Thoracic aorta (tissue), 2 donors: ENCODE data around the gene IBTK. TPM values are rescaled to one million over a fixed set of nuclear protein-coding genes. Genes with fewer than 3 reads are reported as not detected.

ENCODE experiments used
- ATAC-seq: fragments of 150-250 bp; one replicate; pipeline ENCODE4 v1.8.0; 2017; ENCODE audit warnings: low read depth; ENCODE audit not compliant: insufficient number of reproducible peaks, low FRiP score
- DNase-seq: peaks from one replicate; pipeline ENCODE4 v3.0.0-alpha.2; 2020; ENCODE audit warnings: low spot score
- H3K27ac ChIP-seq, 2 donors: fragments of 200-600 bp; sonication (generic); 1 replicate in 1 of 2; 2 replicates in 1 of 2; pipeline ENCODE4 v1.5.1; 2016; ENCODE audit warnings: mild to moderate bottlenecking in 2 of 2, moderate library complexity in 2 of 2
- H3K27me3 ChIP-seq: fragments of 200-600 bp; sonication (generic); replicated peaks from 2 replicates; pipeline ENCODE4 v1.6.0; 2016; ENCODE audit warnings: mild to moderate bottlenecking; ENCODE audit not compliant: insufficient read depth
- H3K36me3 ChIP-seq: fragments of 200-600 bp; sonication (generic); one replicate; pipeline ENCODE4 v1.5.1; 2016
- H3K4me1 ChIP-seq, 2 donors: fragments of 200-600 bp; sonication (generic); 1 replicate in 1 of 2; 2 replicates in 1 of 2; pipeline versions ENCODE4 v1.5.1 to v1.6.0; 2016; ENCODE audit warnings: low read depth in 2 of 2, mild to moderate bottlenecking in 1 of 2; ENCODE audit not compliant: control insufficient read depth in 1 of 2
- H3K4me3 ChIP-seq: fragments of 200-600 bp; sonication (generic); 2 replicates; pipeline ENCODE4 v1.5.1; 2016; ENCODE audit warnings: mild to moderate bottlenecking
- H3K9me3 ChIP-seq: fragments of 200-600 bp; sonication (generic); 2 replicates; pipeline ENCODE4 v1.5.1; 2016
- CTCF ChIP-seq: fragments of 200-600 bp; sonication (generic); IDR thresholded peaks from one replicate; pipeline ENCODE4 v1.5.1; 2019; ENCODE audit warnings: antibody characterized with exemption
- total RNA-seq, 2 donors: library from RNA; depleted of rRNA; stranded (reverse); fragments of >200 nt; gene quantifications; one replicate each; pipeline versions ENCODE4 v1.1.0 to v1.2.3, GENCODE V29; 2016

IBTK gene
- total RNA-seq, 2 donors from 2014 or later: 18.1 to 36.8 TPM

GRCh38 chr6:82245376-82245775 lies 2.2 kb downstream of the IBTK start:
- Histone ChIP-seq H3K4me3 (no peak overlapping the region), H3K9me3 (no peaks in the 10 kb centered on the region), H3K27ac (no peak overlapping the region), H3K27me3 (no peaks in the 10 kb centered on the region), H3K4me1 (peaks cover 33 to 36% of the 10 kb centered on the region in 2 donors), H3K36me3 (no peaks in the 10 kb centered on the region)
- no peak for ATAC-seq
- TF ChIP-seq CTCF: no peak
- no peak for DNase-seq

- no peak overlapping the region for H3K4me3 ChIP-seq
- H3K36me3 ChIP-seq: peaks cover 4% of the 10 kb centered on the region
- H3K27ac ChIP-seq: no peak overlapping the region
- H3K4me1 ChIP-seq: peaks cover 33 to 36% of the 10 kb centered on the region in 2 donors
- H3K27me3 ChIP-seq: no peaks in the 10 kb centered on the region
- DNase-seq: no peak
- TF ChIP-seq CTCF: no peak
- no peak for ATAC-seq
- no peaks in the 10 kb centered on the region for H3K9me3 ChIP-seq
Observed at GRCh38 chr6:82243884-82244283, 3.7 kb downstream of the IBTK start.

- no peak for TF ChIP-seq CTCF
- H3K9me3 ChIP-seq: no peaks in the 10 kb centered on the region
- no peaks in the 10 kb centered on the region for H3K27me3 ChIP-seq
- ATAC-seq (no peak), DNase-seq (no peak)
- H3K4me3 ChIP-seq: no peak overlapping the region
- no peak overlapping the region for H3K27ac ChIP-seq
- peaks cover 4% of the 10 kb centered on the region for H3K36me3 ChIP-seq
- peaks cover 12 to 19% of the 10 kb centered on the region in 2 donors for H3K4me1 ChIP-seq
Observed at GRCh38 chr6:82240186-82240585, 7.4 kb downstream of the IBTK start.

- ATAC-seq (no peak), DNase-seq (no peak)
- peaks cover 4% of the 10 kb centered on the region for H3K36me3 ChIP-seq
- no peak for TF ChIP-seq CTCF
- no peak overlapping the region for H3K4me3 ChIP-seq
- H3K4me1 ChIP-seq: peaks cover 6 to 13% of the 10 kb centered on the region in 2 donors
- H3K27ac ChIP-seq: no peak overlapping the region
- no peaks in the 10 kb centered on the region for H3K9me3 ChIP-seq
- no peaks in the 10 kb centered on the region for H3K27me3 ChIP-seq
Observed at GRCh38 chr6:82239597-82239996, 7.9 kb downstream of the IBTK start.

- H3K4me3 ChIP-seq: no peak overlapping the region
- ATAC-seq (no peak), DNase-seq (no peak)
- no peak overlapping the region for H3K27ac ChIP-seq
- H3K9me3 ChIP-seq: no peaks in the 10 kb centered on the region
- peaks cover 4% of the 10 kb centered on the region for H3K36me3 ChIP-seq
- no peak for TF ChIP-seq CTCF
- H3K27me3 ChIP-seq: no peaks in the 10 kb centered on the region
- peaks cover 0 to 3% of the 10 kb centered on the region in 2 donors for H3K4me1 ChIP-seq
Observed at GRCh38 chr6:82237013-82237412, 10.5 kb downstream of the IBTK start.
